Prostate gland (tissue), 2 donors: ENCODE measurements around the gene CD96.

Experiments
- CTCF ChIP-seq, 4 experiments: fragments of 200-600 bp in 2 of 4; fragments of 450-650 bp in 2 of 4; sonication (generic) in 2 of 4; IDR thresholded peaks; 1 replicate in 3 of 4; 2 replicates in 1 of 4; pipeline ENCODE4 v1.5.1; 2016 to 2019; ENCODE audit warnings: antibody characterized with exemption in 4 of 4, mild to moderate bottlenecking in 2 of 4, moderate library complexity in 2 of 4
- POLR2A ChIP-seq: fragments of 450-650 bp; IDR thresholded peaks from one replicate; pipeline ENCODE4 v1.6.1; 2016; ENCODE audit warnings: antibody characterized with exemption, mild to moderate bottlenecking

- TF ChIP-seq CTCF (IDR thresholded peaks at IDR 0.05) (no peak), POLR2A (no peak)
Measured at GRCh38 chr3:111601810-111602209, 59.8 kb downstream of the CD96 start.
